Esophagus squamous epithelium (tissue), 5 donors: ENCODE data around the gene MAT1A. TPM values are rescaled to one million over a fixed set of nuclear protein-coding genes. Genes with fewer than 3 reads are reported as not detected.

Experiments used
- DNase-seq: peaks from one replicate; lab custom pipeline; 2025; lab: John Stamatoyannopoulos, UW
- H3K27ac ChIP-seq, 4 donors: fragments of 200-600 bp; sonication (generic); one replicate each; pipeline ENCODE4 v1.5.1; 2016 to 2019; ENCODE audit warnings: mild to moderate bottlenecking in 1 of 4
- H3K27me3 ChIP-seq, 4 donors: fragments of 200-600 bp; sonication (generic); 1 replicate in 3 of 4; 2 replicates in 1 of 4; pipeline versions ENCODE4 v1.5.1 to v1.6.0; 2017 to 2021; ENCODE audit warnings: antibody characterized with exemption in 1 of 4
- H3K36me3 ChIP-seq, 3 donors: fragments of 200-600 bp; sonication (generic); one replicate each; pipeline ENCODE4 v1.5.1; 2016 to 2019
- H3K4me1 ChIP-seq, 3 donors: fragments of 200-600 bp; sonication (generic); one replicate each; pipeline ENCODE4 v1.5.1; 2017 to 2019
- H3K4me3 ChIP-seq, 4 donors: fragments of 200-600 bp; sonication (generic); 1 replicate in 3 of 4; 2 replicates in 1 of 4; pipeline ENCODE4 v1.5.1; 2016 to 2019; ENCODE audit warnings: mild to moderate bottlenecking in 2 of 4, moderate library complexity in 1 of 4
- H3K9me3 ChIP-seq, 3 donors: fragments of 200-600 bp; sonication (generic); one replicate each; pipeline ENCODE4 v1.5.1; 2016 to 2019
- CTCF ChIP-seq, 6 experiments: fragments of 450-650 bp in 4 of 6; fragments of 200-600 bp in 2 of 6; sonication (generic) in 2 of 6; IDR thresholded peaks; one replicate each; pipeline ENCODE4 v1.5.1; 2016 to 2019; ENCODE audit warnings: antibody characterized with exemption in 6 of 6, mild to moderate bottlenecking in 4 of 6, moderate library complexity in 4 of 6
- POLR2A ChIP-seq, 4 donors: fragments of 450-650 bp; IDR thresholded peaks; one replicate each; pipeline ENCODE4 v1.6.1; 2017; ENCODE audit warnings: antibody characterized with exemption in 4 of 4, mild to moderate bottlenecking in 4 of 4, moderate library complexity in 3 of 4
- WGBS, 2 donors: methylation state at CpG; one replicate each; pipeline ENCODE4 v1.1.5; 2018; 5-methylcytosine and 5-hydroxymethylcytosine counted together
- intact Hi-C: fragments of 100-400 bp; cut with DNase I; formaldehyde crosslinking; loops from one replicate; pipeline ENCODE4 v1.15.0; 2022
- total RNA-seq, 4 donors: library from RNA; depleted of rRNA; stranded (reverse); fragments of >200 nt; gene quantifications; one replicate each; pipeline ENCODE4 v1.1.0, GENCODE V29; 2016
- donor health status: DM: yes; HTN: yes; CAD: no.

MAT1A gene
- total RNA-seq, 4 donors from 2014 or later: 0.09 to 2.3 (median 0.55) TPM

- Histone ChIP-seq H3K9me3 (no peaks in the 10 kb centered on the region), H3K36me3 (no peaks in the 10 kb centered on the region), H3K27ac (no peak overlapping the region), H3K4me3 (no peak overlapping the region), H3K4me1 (no peaks in the 10 kb centered on the region), H3K27me3 (peaks cover 0 to 13% (median 0%) of the 10 kb centered on the region in 4 donors)
- TF ChIP-seq CTCF (IDR thresholded peaks at IDR 0.05) (no peak), POLR2A (IDR thresholded peaks at IDR 0.05) (no peak)
- intact Hi-C loops: no loop called here
- DNase-seq: no peak
- 75% methylated on average over 1 of the region's 1 CpG for WGBS, 2 donors
Observed at GRCh38 chr10:80322711-80323110, 33.3 kb upstream of the MAT1A start.

GRCh38 chr10:80322158-80322557 lies 32.7 kb upstream of the MAT1A start:
- H3K27ac ChIP-seq: no peak overlapping the region
- 68 to 79% methylated on average over 2 of the region's 2 CpGs for WGBS, 2 donors
- intact Hi-C loops: no loop called here
- H3K4me1 ChIP-seq: no peaks in the 10 kb centered on the region
- TF ChIP-seq CTCF (IDR thresholded peaks at IDR 0.05) (no peak), POLR2A (IDR thresholded peaks at IDR 0.05) (no peak)
- H3K27me3 ChIP-seq: peaks cover 0 to 13% (median 0%) of the 10 kb centered on the region in 4 donors
- no peaks in the 10 kb centered on the region for H3K9me3 ChIP-seq
- DNase-seq: no peak
- no peaks in the 10 kb centered on the region for H3K36me3 ChIP-seq
- no peak overlapping the region for H3K4me3 ChIP-seq

- WGBS, 2 donors: 82 to 92% methylated on average over 5 of the region's 5 CpGs
- H3K36me3 ChIP-seq: no peaks in the 10 kb centered on the region
- no peak for TF ChIP-seq POLR2A (IDR thresholded peaks at IDR 0.05)
- no peak for TF ChIP-seq CTCF (IDR thresholded peaks at IDR 0.05)
- no peak for DNase-seq
- H3K27ac ChIP-seq: no peak overlapping the region
- intact Hi-C loops: no loop called here
- H3K27me3 ChIP-seq: peaks cover 0 to 13% (median 0%) of the 10 kb centered on the region in 4 donors
- no peaks in the 10 kb centered on the region for H3K4me1 ChIP-seq
- H3K9me3 ChIP-seq: no peaks in the 10 kb centered on the region
- H3K4me3 ChIP-seq: no peak overlapping the region
Observed at GRCh38 chr10:80321183-80321582, 31.7 kb upstream of the MAT1A start.

GRCh38 chr10:80320377-80320776 lies 30.9 kb upstream of the MAT1A start:
- Histone ChIP-seq H3K4me1 (no peaks in the 10 kb centered on the region), H3K4me3 (no peak overlapping the region), H3K36me3 (no peaks in the 10 kb centered on the region), H3K27me3 (peaks cover 0 to 13% (median 0%) of the 10 kb centered on the region in 4 donors), H3K27ac (no peak overlapping the region), H3K9me3 (no peaks in the 10 kb centered on the region)
- TF ChIP-seq POLR2A (IDR thresholded peaks at IDR 0.05): no peak
- TF ChIP-seq CTCF (IDR thresholded peaks at IDR 0.05): no peak
- intact Hi-C loops: no loop called here
- no peak for DNase-seq

- no peaks in the 10 kb centered on the region for H3K9me3 ChIP-seq
- 83 to 94% methylated on average over 2 of the region's 2 CpGs for WGBS, 2 donors
- no peak overlapping the region for H3K27ac ChIP-seq
- no peaks in the 10 kb centered on the region for H3K36me3 ChIP-seq
- peaks cover 0 to 13% (median 0%) of the 10 kb centered on the region in 4 donors for H3K27me3 ChIP-seq
- no peak for DNase-seq
- H3K4me1 ChIP-seq: no peaks in the 10 kb centered on the region
- no peak for TF ChIP-seq CTCF (IDR thresholded peaks at IDR 0.05)
- no peak for TF ChIP-seq POLR2A (IDR thresholded peaks at IDR 0.05)
- intact Hi-C loops: no loop called here
- no peak overlapping the region for H3K4me3 ChIP-seq
Observed at GRCh38 chr10:80319725-80320290, 30.4 kb upstream of the MAT1A start.
